ENCODE measurements around the gene USP47. TPM values are rescaled to one million over a fixed set of nuclear protein-coding genes. Genes with fewer than 3 reads are reported as not detected.

Gene USP47
- total RNA-seq, 2 experiments from 2014 or later: 42.2 to 44.1 TPM

DNA sequence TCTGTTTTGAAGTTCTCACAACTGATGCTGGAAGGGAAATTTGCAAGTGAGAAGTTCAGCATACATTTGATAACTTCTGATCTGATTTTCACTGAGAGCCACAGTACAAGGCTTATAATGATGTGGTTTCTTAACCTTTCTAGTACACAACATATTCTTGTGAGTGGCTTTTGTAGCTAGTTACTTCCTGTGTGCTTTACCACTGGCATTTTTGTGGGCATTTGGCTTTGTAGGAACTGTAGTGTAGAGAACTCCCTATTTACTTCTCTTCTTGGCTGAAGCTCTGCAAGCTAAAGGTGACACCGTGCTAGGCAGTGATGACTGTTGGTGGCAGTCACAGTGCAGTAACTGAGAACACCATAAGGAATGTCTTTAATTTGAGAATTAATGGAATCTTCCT lies 14.9 kb downstream of the USP47 start:
- DNase-seq (ENCODE audit: low spot score): no peak
- Histone ChIP-seq H3K79me2 (ENCODE audit: insufficient read depth, low read depth, low read length) (peaks cover 98% of the 10 kb centered on the region), H2AFZ (ENCODE audit: low read length) (no peak overlapping the region), H3K27ac (ENCODE audit: low read depth, low read length, poor library complexity, severe bottlenecking) (no peak overlapping the region), H3K4me1 (ENCODE audit: insufficient read depth, low read length, poor library complexity, severe bottlenecking) (no peaks in the 10 kb centered on the region), H3K9me2 (ENCODE audit: insufficient read depth, low read length) (no peaks in the 10 kb centered on the region), H4K20me1 (ENCODE audit: insufficient read depth, low read length) (peaks cover 13% of the 10 kb centered on the region), H3K9me3 (ENCODE audit: low read length) (0 out of 2 replicates have a peak, but pooled peaks cover 4% of the 10 kb centered on the region), H3K36me3 (ENCODE audit: insufficient read depth, low read length) (no peaks in the 10 kb centered on the region; the same call in 1 of the 2 replicates), H3K4me2 (ENCODE audit: low read length) (no peak overlapping the region), H3K4me3 (ENCODE audit: low read depth, low read length, poor library complexity, severe bottlenecking) (no peak overlapping the region)
- TF ChIP-seq, protein P1, sequence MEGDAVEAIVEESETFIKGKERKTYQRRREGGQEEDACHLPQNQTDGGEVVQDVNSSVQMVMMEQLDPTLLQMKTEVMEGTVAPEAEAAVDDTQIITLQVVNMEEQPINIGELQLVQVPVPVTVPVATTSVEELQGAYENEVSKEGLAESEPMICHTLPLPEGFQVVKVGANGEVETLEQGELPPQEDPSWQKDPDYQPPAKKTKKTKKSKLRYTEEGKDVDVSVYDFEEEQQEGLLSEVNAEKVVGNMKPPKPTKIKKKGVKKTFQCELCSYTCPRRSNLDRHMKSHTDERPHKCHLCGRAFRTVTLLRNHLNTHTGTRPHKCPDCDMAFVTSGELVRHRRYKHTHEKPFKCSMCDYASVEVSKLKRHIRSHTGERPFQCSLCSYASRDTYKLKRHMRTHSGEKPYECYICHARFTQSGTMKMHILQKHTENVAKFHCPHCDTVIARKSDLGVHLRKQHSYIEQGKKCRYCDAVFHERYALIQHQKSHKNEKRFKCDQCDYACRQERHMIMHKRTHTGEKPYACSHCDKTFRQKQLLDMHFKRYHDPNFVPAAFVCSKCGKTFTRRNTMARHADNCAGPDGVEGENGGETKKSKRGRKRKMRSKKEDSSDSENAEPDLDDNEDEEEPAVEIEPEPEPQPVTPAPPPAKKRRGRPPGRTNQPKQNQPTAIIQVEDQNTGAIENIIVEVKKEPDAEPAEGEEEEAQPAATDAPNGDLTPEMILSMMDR (conservative IDR thresholded peaks at IDR 0.05; ENCODE audit: low read length): no peak
- no peak for TF ChIP-seq EZH2phosphoT487 (IDR thresholded peaks at IDR 0.05; ENCODE audit: borderline replicate concordance, low read depth, low read length)
- BruUV-seq (replicated peaks): no TSS peak
- POLR2A ChIA-PET: interaction anchor here (0.9 to 1.3 kb wide), 2 partner anchors 9 to 27 kb away, joined by 4 to 5 read pairs; no protein-coding TSS in a partner anchor
- intact Hi-C loops (cut with micrococcal nuclease; ENCODE audit: unreplicated experiment): no loop called here
- CTCF ChIA-PET (ENCODE audit: unreplicated experiment): no interaction called here

DNA sequence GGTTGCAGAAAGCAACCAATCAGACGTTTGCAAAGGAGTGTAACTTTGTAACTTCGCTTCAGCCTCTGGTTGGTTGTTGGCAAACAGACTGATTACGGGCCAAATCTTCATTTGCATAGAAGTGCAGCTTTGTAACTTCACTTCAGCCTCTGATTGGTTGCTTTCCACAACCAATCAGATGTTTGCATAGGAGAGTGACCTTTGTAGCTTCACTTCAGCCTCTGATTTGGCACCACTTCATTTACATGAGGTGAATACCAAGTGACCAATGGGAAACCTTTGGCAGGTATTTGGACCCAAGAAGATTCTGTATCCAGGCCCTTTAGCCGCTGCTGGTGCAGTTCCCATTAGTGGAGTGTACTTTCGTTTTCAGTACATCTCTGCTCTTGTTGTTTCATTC lies 16.0 kb downstream of the USP47 start:
- H3K9me3 ChIP-seq (ENCODE audit: low read length): 0 out of 2 replicates have a peak, but pooled peaks cover 4% of the 10 kb centered on the region
- H3K36me3 ChIP-seq (ENCODE audit: insufficient read depth, low read length): no peaks in the 10 kb centered on the region; the same call in 1 of the 2 replicates
- no peak overlapping the region for H3K4me3 ChIP-seq (ENCODE audit: low read depth, low read length, poor library complexity, severe bottlenecking)
- BruUV-seq (replicated peaks): no TSS peak
- intact Hi-C loops (cut with micrococcal nuclease; ENCODE audit: unreplicated experiment): no loop called here
- H3K79me2 ChIP-seq (ENCODE audit: insufficient read depth, low read depth, low read length): peaks cover 98% of the 10 kb centered on the region
- TF ChIP-seq, protein P1 (conservative IDR thresholded peaks at IDR 0.05; ENCODE audit: low read length): no peak
- TF ChIP-seq EZH2phosphoT487 (IDR thresholded peaks at IDR 0.05; ENCODE audit: borderline replicate concordance, low read depth, low read length): no peak
- ChIA-PET CTCF (ENCODE audit: unreplicated experiment) (no interaction called here), POLR2A (no interaction called here)
- H3K9me2 ChIP-seq (ENCODE audit: insufficient read depth, low read length): no peaks in the 10 kb centered on the region
- no peak overlapping the region for H3K4me2 ChIP-seq (ENCODE audit: low read length)
- DNase-seq (ENCODE audit: low spot score): no peak
- H3K27ac ChIP-seq (ENCODE audit: low read depth, low read length, poor library complexity, severe bottlenecking): no peak overlapping the region
- H4K20me1 ChIP-seq (ENCODE audit: insufficient read depth, low read length): peaks cover 9% of the 10 kb centered on the region; the same call in 1 of the 2 replicates
- H3K4me1 ChIP-seq (ENCODE audit: insufficient read depth, low read length, poor library complexity, severe bottlenecking): no peaks in the 10 kb centered on the region
- no peak overlapping the region for H2AFZ ChIP-seq (ENCODE audit: low read length)

DNA sequence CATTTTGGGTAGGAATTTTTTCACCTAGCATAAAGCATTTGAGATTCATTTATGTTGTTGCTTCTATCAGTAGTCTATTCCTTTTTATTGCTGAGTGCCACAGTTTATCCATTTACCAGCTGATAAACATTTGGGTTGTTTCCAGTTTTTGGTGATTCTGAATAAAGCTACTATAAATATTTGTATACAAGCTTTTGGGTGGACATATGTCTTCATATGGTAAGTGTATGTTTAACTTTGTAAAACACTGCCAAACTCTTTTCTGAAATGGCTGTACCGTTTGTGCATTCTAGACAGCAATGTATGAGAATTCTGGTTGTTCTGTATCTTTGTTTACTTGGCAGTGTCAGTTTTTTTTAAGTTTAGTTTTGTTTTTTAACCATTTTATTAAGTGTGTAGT lies 16.9 kb downstream of the USP47 start:
- Histone ChIP-seq H3K4me1 (ENCODE audit: insufficient read depth, low read length, poor library complexity, severe bottlenecking) (no peaks in the 10 kb centered on the region), H3K9me3 (ENCODE audit: low read length) (0 out of 2 replicates have a peak, but pooled peaks cover 4% of the 10 kb centered on the region), H3K4me3 (ENCODE audit: low read depth, low read length, poor library complexity, severe bottlenecking) (no peak overlapping the region), H3K36me3 (ENCODE audit: insufficient read depth, low read length) (no peaks in the 10 kb centered on the region; the same call in 1 of the 2 replicates), H2AFZ (ENCODE audit: low read length) (no peak overlapping the region), H3K79me2 (ENCODE audit: insufficient read depth, low read depth, low read length) (peaks cover 98% of the 10 kb centered on the region), H4K20me1 (ENCODE audit: insufficient read depth, low read length) (peaks cover 9% of the 10 kb centered on the region; the same call in 1 of the 2 replicates), H3K9me2 (ENCODE audit: insufficient read depth, low read length) (no peaks in the 10 kb centered on the region), H3K27ac (ENCODE audit: low read depth, low read length, poor library complexity, severe bottlenecking) (no peak overlapping the region), H3K4me2 (ENCODE audit: low read length) (no peak overlapping the region)
- intact Hi-C loops (cut with micrococcal nuclease; ENCODE audit: unreplicated experiment): no loop called here
- TF ChIP-seq EZH2phosphoT487 (IDR thresholded peaks at IDR 0.05; ENCODE audit: borderline replicate concordance, low read depth, low read length): no peak
- TF ChIP-seq, protein P1 (conservative IDR thresholded peaks at IDR 0.05; ENCODE audit: low read length): no peak
- BruUV-seq (replicated peaks): no TSS peak
- CTCF ChIA-PET (ENCODE audit: unreplicated experiment): no interaction called here
- POLR2A ChIA-PET: interaction anchor here (0.6 to 1.8 kb wide), 3 partner anchors 11 to 15 kb away, joined by 3 to 6 read pairs (median 3); no protein-coding TSS in a partner anchor
- no peak for DNase-seq (ENCODE audit: low spot score)
